Stimulated activated CD4-positive, alpha-beta T cell treated with anti-CD3 and anti-CD28 coated beads, TNF-alpha, amount 100 ng/mL, for 1 hour (primary cell): ENCODE results near the gene ZDHHC16.
"Not testable (repeated sequence)": the region's sequence is repeated elsewhere in the genome, so short reads cannot be mapped to it uniquely, and the experiment has no call there.

ENCODE experiments used
- DNase-seq, 3 donors: peaks; one replicate each; pipeline ENCODE4 v3.0.0-alpha.2; 2020; ENCODE audit warnings: low read depth in 3 of 3, low spot score in 1 of 3

The ZDHHC16 gene

DNA sequence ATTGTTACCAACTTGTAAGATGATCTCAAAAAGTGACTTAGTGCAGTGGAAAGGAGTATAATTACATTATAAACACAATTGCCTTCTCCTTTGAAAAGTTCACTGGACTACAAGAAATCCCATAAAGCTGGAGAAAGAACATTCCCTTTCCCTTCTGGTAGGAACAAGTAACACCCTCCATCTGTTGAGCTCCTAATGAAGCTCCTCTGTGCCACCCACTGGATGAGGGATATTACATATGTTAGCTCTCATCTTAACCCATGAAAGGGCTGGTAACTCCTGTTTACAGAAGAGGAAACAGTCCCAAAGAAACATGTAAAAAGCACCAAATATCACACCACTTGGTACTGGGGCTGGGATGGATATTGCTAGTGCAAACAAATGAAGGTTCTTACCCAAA, 11.9 kb upstream of the ZDHHC16 start:
- no peak for DNase-seq

DNA sequence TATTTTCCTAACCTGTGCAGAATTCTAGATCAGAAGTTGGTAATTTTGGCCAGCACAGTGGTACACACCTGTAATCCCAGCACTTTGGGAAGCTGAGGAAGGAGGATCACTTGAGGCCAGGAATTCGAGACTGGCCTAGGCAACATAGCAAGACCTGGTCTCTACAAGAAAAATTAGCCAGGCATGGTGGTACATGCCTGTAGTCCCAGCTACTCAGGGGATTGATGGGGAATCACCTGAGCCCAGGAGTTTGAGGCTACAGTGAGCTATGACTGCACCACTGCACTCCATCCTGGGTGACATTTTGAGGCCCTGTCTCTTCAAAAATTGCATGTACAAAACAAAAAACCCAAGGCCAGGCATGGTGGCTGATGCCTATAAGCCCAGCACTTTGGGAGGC, 11.4 kb upstream of the ZDHHC16 start:
- no peak for DNase-seq

DNA sequence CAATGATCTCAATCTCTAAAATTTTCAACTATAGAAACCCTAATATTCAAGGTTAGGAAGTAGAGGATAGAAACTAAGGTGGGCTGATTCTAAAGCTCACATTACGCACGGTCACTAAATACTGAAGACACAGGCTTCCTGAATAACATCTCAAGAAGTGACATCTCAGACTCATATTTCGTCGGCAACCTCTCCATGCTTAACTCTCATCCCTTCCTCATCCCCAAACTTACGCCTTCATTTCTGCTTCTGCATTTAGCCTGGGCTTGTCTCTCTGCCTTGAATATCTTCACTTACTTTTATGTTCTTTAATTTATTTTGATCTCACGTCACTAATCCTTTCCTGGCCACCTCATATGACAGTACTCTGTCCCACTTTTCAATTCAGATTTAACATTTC, 10.8 kb upstream of the ZDHHC16 start:
- no peak for DNase-seq

DNA sequence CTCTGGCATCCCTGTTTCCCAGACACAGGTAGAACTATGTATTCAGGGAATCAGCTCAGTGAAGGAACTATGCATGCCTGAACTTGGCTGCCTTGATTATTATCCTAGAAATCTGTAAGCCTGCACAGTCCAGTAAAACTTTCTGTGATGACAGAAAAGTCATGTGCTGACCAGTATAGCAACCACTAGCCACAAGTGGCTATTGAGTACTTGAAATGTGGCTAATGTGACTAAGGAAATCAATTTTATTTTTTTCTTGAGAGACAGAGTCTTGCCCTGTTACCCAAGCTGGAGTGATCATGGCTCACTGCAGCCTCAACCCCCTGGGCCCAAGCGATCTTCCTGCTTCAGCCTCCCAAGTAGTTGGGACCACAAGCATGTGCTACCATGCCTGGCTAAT, 3.7 kb upstream of the ZDHHC16 start:
- no peak for DNase-seq

DNA sequence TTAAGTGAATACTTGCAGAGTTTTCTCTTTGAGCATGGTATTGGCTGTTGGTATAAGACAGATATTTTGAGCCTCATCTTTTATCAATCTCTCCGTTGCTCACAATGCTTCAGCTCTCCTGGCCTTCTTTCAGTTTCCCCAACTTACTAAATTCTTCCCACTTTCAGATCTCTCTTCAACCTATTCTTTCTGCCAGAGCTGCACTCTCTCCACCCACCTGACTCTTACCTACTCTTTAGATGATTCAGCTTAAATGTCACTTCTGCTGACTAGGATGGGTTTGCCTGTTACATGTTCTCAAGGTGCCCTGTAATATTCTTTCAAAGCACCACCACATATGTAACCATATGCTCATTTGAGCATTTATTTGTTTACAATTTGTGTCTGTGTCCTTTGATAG, 1.8 kb upstream of the ZDHHC16 start:
- DNase-seq, result no peak

DNA sequence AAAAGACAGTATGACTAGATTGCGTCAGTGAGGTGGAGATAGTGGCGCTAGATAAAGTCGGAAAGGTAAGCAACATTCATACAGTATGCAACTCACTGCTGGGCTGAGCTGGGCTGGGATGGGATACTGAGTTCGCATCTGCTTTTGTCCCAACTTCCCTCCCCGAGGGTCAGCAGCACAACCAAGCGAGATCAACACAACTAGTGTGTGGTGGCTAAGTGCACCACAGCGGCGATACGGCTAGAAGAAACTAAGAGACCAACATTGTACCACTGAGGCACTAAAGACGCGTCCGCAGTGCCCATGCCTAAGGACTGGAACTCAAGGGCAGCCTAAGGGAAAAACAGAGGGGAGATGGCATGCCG, 636 bp upstream of the ZDHHC16 start:
- DNase-seq, result no peak

DNA sequence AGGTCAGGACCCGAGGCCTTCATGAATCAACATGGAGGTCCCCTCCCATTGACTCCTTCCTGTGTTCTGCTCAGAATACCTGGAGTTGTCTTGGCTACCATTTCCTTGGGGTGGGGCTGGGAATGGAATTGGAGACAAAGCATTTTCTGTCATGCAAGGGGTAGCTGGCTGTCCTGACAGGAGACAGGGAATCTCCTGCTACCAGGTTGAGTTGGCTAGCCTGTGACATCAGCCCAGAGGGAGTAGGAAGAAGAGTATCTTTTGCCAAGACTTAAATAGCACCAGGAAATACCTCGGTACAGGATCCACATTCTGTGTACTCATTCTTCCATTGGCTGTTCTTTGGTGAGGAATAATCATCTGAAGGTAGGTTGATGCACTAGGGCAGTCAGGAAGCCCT, 4.9 kb downstream of the ZDHHC16 start:
- DNase-seq, result no peak

DNA sequence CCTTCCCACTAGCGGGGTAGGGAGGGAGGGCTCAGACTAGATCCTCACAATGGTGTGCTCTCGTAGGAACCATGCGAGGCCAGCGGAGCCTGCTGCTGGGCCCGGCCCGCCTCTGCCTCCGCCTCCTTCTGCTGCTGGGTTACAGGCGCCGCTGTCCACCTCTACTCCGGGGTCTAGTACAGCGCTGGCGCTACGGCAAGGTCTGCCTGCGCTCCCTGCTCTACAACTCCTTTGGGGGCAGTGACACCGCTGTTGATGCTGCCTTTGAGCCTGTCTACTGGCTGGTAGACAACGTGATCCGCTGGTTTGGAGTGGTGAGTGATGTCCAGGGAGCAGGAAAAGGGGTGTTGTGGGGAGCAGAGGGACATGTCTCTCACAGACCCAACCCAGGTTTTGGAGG, 5.6 kb downstream of the ZDHHC16 start:
- DNase-seq, result no peak

DNA sequence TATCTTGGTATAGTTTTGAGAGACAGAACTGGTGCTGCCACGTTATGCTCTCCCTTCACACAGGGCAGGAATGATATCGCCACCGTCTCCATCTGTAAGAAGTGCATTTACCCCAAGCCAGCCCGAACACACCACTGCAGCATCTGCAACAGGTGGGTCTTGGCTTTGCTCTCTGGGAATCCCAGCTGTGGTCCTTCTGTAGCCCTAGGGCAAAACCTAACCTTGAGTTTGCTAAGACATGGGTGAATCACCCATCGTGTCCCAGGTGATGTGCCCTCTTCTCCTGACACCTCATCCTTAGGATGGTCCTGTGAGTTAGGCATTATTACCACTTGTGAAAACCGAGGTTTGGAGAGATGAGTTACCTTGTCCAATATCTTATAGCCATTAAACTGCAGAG, 6.4 kb downstream of the ZDHHC16 start:
- no peak for DNase-seq

DNA sequence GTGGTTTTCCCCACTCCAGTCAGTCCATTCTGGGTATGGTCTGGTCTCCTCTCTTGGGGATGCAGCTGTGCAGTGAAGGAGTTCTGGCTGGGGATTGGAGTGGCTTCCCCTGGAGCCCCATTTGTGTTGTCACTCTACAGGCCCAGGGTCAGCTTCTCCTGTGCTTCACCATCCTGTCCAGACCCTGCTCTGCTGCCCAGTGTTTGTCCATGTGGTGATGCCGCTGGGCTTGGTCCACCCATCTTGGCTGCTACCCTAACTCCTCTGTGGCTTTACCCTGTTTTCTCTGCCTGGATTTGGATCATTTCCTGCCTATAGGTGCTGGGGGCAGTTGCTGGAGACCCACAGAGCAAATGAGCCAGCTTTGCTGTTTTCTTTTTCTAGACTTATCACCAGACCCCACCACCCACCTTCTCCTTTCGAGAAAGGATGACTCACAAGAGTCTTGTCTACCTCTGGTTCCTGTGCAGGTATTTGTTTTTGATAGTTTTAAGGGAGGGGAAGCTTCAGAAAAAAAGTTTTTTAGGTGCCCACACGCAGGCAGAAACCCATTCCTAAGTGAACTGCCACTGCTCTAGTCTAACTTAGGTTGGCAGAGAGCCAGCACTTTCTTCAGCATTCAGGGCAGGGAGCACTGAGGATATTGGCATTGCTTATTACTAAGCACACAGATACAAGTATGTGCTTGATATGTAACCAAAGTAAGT, 8.5 kb downstream of the ZDHHC16 start:
- peak in 1 of 3 donors; percentile 9 for DNase-seq

DNA sequence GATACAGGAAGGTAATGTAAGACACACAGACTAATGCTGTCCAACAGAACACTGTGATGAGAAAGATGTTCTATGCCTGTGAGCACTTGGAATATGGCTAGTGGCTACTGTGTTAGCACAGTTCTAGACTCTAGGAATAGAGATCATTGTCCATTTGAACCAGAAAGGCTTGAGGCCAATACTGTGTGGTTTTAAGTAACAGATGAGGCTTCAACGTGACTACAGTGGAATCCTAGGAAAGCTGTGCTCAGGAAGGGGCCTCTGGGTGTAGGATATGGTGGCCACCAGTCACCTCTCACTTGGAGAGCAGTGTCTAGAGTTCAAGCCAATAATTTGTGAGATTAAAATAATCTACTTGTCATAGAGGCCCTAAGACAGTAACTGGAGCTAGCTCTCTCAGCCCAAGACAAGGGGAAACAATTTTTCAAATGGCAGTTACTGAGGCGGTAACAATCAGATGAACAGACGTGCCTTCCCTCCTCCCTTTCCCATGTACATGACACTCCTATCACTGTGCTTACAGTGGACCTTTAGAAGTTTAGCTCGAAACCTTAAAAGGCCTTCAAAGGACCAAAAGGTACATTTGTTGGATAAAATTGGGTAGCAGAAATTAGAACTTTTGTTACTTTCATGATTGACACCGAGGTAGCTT, 10.2 kb downstream of the ZDHHC16 start:
- DNase-seq, result no peak

DNA sequence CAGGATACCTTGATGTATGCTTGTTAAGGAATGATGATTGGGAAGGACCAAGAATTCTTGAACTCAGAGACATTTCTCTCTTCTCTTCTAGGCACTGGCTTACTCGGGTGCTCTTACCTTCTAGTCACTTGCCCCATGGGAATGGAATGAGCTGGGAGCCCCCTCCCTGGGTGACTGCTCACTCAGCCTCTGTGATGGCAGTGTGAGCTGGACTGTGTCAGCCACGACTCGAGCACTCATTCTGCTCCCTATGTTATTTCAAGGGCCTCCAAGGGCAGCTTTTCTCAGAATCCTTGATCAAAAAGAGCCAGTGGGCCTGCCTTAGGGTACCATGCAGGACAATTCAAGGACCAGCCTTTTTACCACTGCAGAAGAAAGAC, 10.7 kb downstream of the ZDHHC16 start:
- no peak for DNase-seq

DNA sequence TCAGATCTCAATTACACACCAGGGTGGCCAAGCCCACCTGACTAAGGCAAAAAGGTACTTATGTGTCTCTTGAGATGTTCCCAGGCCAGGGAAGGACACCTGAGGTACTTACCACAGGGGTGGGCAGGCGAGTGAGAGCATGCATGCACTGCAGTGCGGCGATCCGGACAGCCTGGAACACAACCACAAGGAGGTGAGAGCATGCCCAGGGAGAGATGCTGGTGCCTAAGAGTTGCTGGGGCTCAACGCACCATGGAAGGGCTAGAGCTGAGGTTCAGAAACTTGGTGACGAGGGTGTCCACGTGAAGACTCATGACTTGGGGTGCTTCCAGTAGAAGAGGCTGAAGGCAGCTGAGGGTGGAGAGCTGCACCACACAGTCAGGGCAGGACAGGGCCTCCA, 13.1 kb downstream of the ZDHHC16 start:
- DNase-seq, result no peak

DNA sequence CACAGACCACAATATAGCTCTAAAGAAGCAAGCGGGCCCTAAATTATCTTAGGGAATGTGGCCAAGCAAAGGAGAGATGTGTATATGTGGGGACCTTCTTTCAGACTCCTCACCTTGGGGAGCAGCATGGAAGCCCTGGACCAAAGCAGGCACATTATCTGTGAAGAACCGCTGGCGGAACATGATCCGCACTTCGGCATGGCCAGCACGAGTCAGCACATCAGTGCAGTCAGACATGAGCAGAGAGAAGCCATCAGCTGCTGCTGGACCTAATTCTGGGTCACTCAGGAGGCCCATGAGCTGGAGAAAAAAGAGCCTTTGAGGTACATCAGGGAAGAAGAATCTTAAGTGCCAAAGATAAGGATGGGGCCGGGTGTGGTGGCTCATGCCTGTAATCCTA, 14.0 kb downstream of the ZDHHC16 start:
- no peak for DNase-seq

DNA sequence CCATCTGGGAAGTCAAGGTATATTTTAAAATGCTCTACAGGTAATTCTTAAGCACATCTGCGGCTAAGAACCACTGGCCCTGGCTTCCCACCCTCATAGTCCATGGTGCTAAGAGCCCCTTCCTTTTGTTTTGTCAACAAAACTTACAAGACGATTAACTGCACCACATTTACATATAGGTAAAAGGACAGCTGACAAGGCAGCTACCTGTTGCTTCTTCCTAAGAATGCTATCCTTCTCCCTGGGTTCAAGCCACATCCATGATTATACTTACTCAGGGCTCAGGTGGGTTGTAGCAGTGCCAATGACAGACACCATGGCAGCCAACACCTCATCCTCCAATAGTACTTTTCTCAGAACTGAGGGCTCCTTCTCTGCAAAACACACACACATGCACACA, 16.3 kb downstream of the ZDHHC16 start:
- no peak for DNase-seq

DNA sequence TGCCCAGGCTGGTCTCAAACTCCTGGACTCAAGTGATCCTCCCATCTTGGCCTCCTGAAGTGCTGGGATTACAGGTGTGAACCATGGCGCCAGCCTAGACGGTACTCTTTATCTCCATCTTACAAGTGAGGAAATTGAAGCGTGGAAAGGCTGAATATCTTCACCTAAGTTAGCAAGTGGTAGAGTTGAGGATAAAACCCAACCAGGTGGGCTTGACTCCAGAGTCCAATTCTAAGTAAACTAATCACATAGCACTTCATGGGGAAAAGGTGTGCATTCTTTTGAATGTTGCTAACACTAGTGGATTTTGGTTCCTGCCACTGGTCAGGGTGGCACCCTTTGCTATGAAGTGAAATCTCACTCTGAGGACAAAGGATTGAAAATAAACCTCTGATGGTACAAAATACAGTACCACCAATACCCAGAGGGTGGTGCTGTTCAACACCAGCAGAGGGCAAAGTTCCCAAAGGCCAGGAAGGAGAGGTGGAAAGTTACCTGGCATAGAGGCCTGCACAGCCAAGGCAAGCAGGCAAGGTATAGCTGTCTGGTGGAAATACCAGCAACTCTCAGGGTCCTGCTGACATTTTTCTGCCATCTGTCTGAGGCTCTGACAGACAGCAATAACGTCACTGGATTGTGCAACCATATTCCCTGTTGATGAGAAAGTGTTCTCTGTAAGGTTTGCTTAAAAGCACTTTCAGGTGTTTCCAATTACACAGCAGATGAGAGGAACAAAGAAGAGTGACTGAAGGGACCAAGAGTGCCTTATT, 17.6 kb downstream of the ZDHHC16 start:
- no peak for DNase-seq

DNA sequence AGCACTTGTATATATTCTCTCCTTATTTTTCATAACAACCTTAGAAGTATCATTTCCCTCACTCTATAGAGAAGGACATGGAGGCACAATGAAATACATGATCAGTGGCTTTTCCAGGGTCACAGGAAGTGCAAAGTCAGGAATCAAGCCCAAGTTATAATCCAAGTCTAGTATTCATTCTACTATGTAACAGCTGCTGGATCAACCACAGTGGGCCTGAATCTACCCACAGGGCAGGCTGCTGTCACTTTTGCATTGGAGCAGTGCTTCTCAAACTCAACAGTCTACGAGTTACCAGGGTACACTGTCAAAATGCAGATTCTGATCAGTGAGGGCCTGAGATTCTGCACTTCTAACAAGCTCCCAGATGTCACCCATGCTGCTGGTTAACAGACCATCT, 18.3 kb downstream of the ZDHHC16 start:
- no peak for DNase-seq

DNA sequence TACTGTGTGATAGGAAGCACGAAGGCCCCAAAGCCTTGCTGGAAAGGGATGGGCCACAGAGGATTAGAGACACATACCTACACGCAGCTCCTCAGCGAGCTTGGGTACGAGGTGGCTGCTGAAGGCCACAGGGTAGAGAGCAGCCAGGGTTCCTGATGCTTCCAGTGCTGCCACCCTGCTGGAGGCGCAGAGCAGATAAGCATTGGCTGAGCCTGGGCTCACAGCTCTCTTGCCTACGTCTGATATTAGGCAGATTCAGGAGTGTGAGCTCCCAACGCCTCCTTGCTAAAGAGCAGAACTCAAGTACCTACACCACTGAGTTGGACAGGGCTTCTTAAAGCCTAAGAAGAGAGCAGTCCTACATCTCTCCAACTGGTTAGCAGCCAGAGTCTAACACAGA, 20.0 kb downstream of the ZDHHC16 start:
- no peak for DNase-seq

DNA sequence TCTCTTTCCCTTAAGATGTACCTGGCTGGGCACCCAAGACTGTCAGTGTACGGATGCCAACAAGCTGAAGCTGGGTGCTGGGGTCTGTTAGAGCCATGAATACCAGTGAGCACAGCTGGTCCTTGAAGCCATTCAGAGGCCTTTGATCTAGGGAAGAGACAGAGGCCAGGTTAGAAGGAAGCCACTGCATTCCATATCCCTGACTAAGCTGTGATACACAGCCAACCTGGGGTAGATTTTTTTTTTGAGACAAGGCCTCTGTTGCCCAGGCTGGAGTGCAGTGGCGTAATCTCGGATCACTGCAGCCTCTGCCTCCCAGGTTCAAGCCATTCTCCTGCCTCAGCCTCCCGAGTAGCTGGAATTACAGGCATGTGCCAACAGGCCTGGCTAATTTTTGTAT, 20.8 kb downstream of the ZDHHC16 start:
- DNase-seq, result no peak

DNA sequence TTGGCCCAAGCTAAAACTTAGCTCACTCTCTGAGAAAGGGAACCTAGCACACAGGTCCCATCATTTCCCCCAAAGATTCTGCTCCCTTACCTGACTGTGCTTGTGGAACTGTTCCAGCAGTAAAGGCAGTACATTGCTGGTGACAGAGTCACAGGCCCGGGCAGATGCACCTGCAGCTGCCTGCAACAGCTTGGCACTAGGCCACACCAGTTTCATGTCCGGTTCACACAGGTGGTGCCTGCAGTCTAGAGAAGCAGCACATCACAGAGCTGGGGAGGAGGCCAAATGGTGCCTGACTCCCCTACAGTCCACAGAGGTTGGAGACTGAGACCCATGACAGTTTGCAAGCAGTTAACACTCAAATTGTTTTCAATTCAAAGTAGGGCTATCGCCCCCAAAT, 22.2 kb downstream of the ZDHHC16 start:
- no peak for DNase-seq

DNA sequence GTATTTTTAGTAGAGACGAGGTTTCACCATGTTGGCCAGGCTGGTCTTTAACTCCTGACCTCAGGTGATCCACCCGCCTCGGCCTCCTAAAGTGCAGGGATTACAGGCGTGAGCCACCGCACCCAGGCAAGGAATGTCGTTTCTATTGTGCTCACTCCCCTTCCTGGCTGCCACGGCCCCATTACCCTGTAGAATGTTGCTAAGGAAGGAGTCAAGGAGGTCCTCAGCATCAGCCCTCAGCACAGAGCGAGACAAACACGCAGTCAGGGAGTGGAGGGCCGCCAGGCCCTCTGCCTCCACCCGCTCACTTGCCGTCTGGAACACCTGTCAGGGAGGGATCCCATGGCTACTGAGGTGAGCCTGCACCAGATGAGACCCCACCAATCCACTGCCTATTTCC, 22.8 kb downstream of the ZDHHC16 start:
- DNase-seq, result not testable (repeated sequence)

DNA sequence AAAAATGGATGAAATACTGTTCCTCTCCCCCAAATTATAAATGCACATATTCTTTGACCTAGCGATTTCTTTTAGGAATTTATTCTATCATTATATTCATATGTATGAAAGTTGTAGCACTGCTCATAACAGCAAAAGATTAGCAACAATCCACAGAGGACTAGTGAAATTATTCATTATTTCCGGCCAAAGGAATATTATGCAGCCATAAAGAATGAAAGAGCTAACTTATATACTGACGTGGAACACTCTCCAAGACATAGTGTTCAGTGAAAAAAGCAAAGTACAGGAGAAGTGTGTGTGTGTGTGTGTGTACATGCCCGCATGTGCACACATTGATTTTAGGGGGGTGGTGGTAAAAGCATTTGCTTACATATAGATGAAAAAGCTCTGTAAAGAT, 28.9 kb downstream of the ZDHHC16 start:
- DNase-seq, result no peak
